Esophagus squamous epithelium (tissue), 5 donors: Measurements from ENCODE around the gene GTF3C2. TPM values are rescaled to one million over a fixed set of nuclear protein-coding genes. Genes with fewer than 3 reads are reported as not detected.

Experiments used
- DNase-seq: peaks from one replicate; lab custom pipeline; 2025; lab: John Stamatoyannopoulos, UW
- H3K27ac ChIP-seq, 4 donors: fragments of 200-600 bp; sonication (generic); one replicate each; pipeline ENCODE4 v1.5.1; 2016 to 2019; ENCODE audit warnings: mild to moderate bottlenecking in 1 of 4
- H3K27me3 ChIP-seq, 4 donors: fragments of 200-600 bp; sonication (generic); 1 replicate in 3 of 4; 2 replicates in 1 of 4; pipeline versions ENCODE4 v1.5.1 to v1.6.0; 2017 to 2021; ENCODE audit warnings: antibody characterized with exemption in 1 of 4
- H3K36me3 ChIP-seq, 3 donors: fragments of 200-600 bp; sonication (generic); one replicate each; pipeline ENCODE4 v1.5.1; 2016 to 2019
- H3K4me1 ChIP-seq, 3 donors: fragments of 200-600 bp; sonication (generic); one replicate each; pipeline ENCODE4 v1.5.1; 2017 to 2019
- H3K4me3 ChIP-seq, 4 donors: fragments of 200-600 bp; sonication (generic); 1 replicate in 3 of 4; 2 replicates in 1 of 4; pipeline ENCODE4 v1.5.1; 2016 to 2019; ENCODE audit warnings: mild to moderate bottlenecking in 2 of 4, moderate library complexity in 1 of 4
- H3K9me3 ChIP-seq, 3 donors: fragments of 200-600 bp; sonication (generic); one replicate each; pipeline ENCODE4 v1.5.1; 2016 to 2019
- CTCF ChIP-seq, 6 experiments: fragments of 450-650 bp in 4 of 6; fragments of 200-600 bp in 2 of 6; sonication (generic) in 2 of 6; IDR thresholded peaks; one replicate each; pipeline ENCODE4 v1.5.1; 2016 to 2019; ENCODE audit warnings: antibody characterized with exemption in 6 of 6, mild to moderate bottlenecking in 4 of 6, moderate library complexity in 4 of 6
- POLR2A ChIP-seq, 4 donors: fragments of 450-650 bp; IDR thresholded peaks; one replicate each; pipeline ENCODE4 v1.6.1; 2017; ENCODE audit warnings: antibody characterized with exemption in 4 of 4, mild to moderate bottlenecking in 4 of 4, moderate library complexity in 3 of 4
- WGBS, 2 donors: methylation state at CpG; one replicate each; pipeline ENCODE4 v1.1.5; 2018; 5-methylcytosine and 5-hydroxymethylcytosine counted together
- intact Hi-C: fragments of 100-400 bp; cut with DNase I; formaldehyde crosslinking; loops from one replicate; pipeline ENCODE4 v1.15.0; 2022
- total RNA-seq, 4 donors: library from RNA; depleted of rRNA; stranded (reverse); fragments of >200 nt; gene quantifications; one replicate each; pipeline ENCODE4 v1.1.0, GENCODE V29; 2016
- donor health status: DM: yes; HTN: yes; CAD: no.

Gene GTF3C2
- total RNA-seq, 4 donors from 2014 or later: 37.2 to 59.7 (median 52.3) TPM

- intact Hi-C loops: no loop called here
- H3K9me3 ChIP-seq: no peaks in the 10 kb centered on the region
- H3K27me3 ChIP-seq: peaks cover 0 to 6% (median 0%) of the 10 kb centered on the region in 4 donors
- peaks cover 5 to 18% (median 6%) of the 10 kb centered on the region in 3 donors for H3K4me1 ChIP-seq
- no peaks in the 10 kb centered on the region for H3K36me3 ChIP-seq
- no peak overlapping the region for H3K27ac ChIP-seq
- H3K4me3 ChIP-seq: no peak overlapping the region
- TF ChIP-seq CTCF (IDR thresholded peaks at IDR 0.05): no peak
- TF ChIP-seq POLR2A (IDR thresholded peaks at IDR 0.05): no peak
- 76 to 93% methylated on average over 3 of the region's 3 CpGs for WGBS, 2 donors
- DNase-seq: no peak
Measured at GRCh38 chr2:27297195-27297594, 59.4 kb downstream of the GTF3C2 start.

DNA sequence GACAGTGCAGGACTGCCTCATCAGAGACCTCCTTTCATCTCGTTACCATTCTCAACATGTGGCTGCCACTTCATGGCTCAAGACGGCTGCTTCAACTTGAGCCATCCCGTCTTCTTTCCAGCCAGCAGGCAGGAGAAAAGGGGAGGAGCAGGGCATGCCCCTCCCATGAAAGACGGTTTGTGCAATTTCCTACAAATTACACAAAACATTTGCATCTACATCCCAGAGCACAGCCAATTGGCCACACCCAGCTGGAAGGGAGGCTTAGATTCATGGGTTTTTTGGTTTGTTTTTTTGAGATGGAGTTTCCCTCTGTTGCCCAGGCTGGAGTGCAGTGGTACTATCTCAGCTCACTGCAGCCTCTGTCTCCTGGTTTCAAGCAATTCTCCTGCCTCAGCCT, 60.1 kb downstream of the GTF3C2 start:
- DNase-seq: no peak
- Histone ChIP-seq H3K36me3 (no peaks in the 10 kb centered on the region), H3K27ac (no peak overlapping the region), H3K4me1 (peaks cover 5 to 18% (median 6%) of the 10 kb centered on the region in 3 donors), H3K27me3 (peaks cover 0 to 6% (median 0%) of the 10 kb centered on the region in 4 donors), H3K9me3 (no peaks in the 10 kb centered on the region), H3K4me3 (no peak overlapping the region)
- WGBS, 2 donors: 57 to 69% methylated on average over 4 of the region's 4 CpGs
- intact Hi-C loops: no loop called here
- TF ChIP-seq POLR2A (IDR thresholded peaks at IDR 0.05): no peak
- no peak for TF ChIP-seq CTCF (IDR thresholded peaks at IDR 0.05)

DNA sequence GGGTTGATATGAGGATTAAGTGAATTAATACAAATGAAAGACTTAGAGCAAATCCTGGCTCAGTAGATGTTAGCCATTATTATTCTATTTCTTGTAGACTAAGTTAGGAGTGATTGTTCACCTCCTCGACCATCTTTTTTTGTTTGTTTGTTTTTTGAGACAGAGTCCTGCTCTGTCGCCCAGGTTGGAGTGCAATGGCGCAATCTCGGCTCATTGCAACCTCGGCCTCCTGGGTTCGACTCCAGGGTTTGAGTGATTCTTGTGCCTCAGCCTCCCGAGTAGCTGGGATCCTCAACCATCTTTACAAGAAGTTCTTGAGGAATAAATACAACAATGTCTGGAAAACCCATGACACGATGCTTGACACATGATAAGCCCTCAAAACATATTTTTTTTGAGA, 61.6 kb downstream of the GTF3C2 start:
- intact Hi-C loops: no loop called here

GRCh38 chr2:27291865-27292264, 64.7 kb downstream of the GTF3C2 start:
- 57 to 67% methylated on average over 6 of the region's 6 CpGs for WGBS, 2 donors
- TF ChIP-seq POLR2A (IDR thresholded peaks at IDR 0.05) (no peak), CTCF (IDR thresholded peaks at IDR 0.05) (peak in 1 of 6 experiments; percentile 14)

More for the DNA sequence above, 61.6 kb downstream of the GTF3C2 start:
- TF ChIP-seq CTCF (IDR thresholded peaks at IDR 0.05): no peak
- WGBS, 2 donors: 83 to 85% methylated on average over 8 of the region's 8 CpGs
- Histone ChIP-seq H3K27me3 (peaks cover 0 to 16% (median 0%) of the 10 kb centered on the region in 4 donors), H3K27ac (no peak overlapping the region), H3K36me3 (no peaks in the 10 kb centered on the region), H3K9me3 (no peaks in the 10 kb centered on the region), H3K4me1 (peaks cover 5 to 18% (median 6%) of the 10 kb centered on the region in 3 donors), H3K4me3 (no peak overlapping the region)
- no peak for DNase-seq

GRCh38 chr2:27290549-27290948, 66.0 kb downstream of the GTF3C2 start:
- peaks cover 5 to 18% (median 6%) of the 10 kb centered on the region in 3 donors for H3K4me1 ChIP-seq
- no peak overlapping the region for H3K27ac ChIP-seq
- TF ChIP-seq CTCF (IDR thresholded peaks at IDR 0.05): no peak
- no peak for TF ChIP-seq POLR2A (IDR thresholded peaks at IDR 0.05)
- peaks cover 0 to 31% (median 0%) of the 10 kb centered on the region in 4 donors for H3K27me3 ChIP-seq
- no peak for DNase-seq
- H3K9me3 ChIP-seq: no peaks in the 10 kb centered on the region
- H3K4me3 ChIP-seq: no peak overlapping the region
- intact Hi-C loops: no loop called here
- no peaks in the 10 kb centered on the region for H3K36me3 ChIP-seq
- 65 to 80% methylated on average over 5 of the region's 5 CpGs for WGBS, 2 donors

More at GRCh38 chr2:27291865-27292264, 64.7 kb downstream of the GTF3C2 start:
- DNase-seq: no peak
- Histone ChIP-seq H3K9me3 (no peaks in the 10 kb centered on the region), H3K4me3 (no peak overlapping the region), H3K4me1 (peaks cover 5 to 18% (median 6%) of the 10 kb centered on the region in 3 donors), H3K36me3 (no peaks in the 10 kb centered on the region), H3K27ac (no peak overlapping the region), H3K27me3 (peaks cover 0 to 31% (median 0%) of the 10 kb centered on the region in 4 donors)
- intact Hi-C loops: no loop called here
